SIG-M5 treated with dmso at 0.1 percent for 504 hours (cell line): ENCODE results near the gene TMEM169.

Experiments
- DNase-seq: peaks from one replicate; lab custom pipeline; 2025; ENCODE audit not compliant: unreplicated experiment; lab: John Stamatoyannopoulos, UW

TMEM169 gene

GRCh38 chr2:216103213-216103612, 21.5 kb downstream of the TMEM169 start:
- DNase-seq: no peak

- no peak for DNase-seq
These were observed 23.0 kb downstream of the TMEM169 start for GRCh38 chr2:216104691-216105090.

GRCh38 chr2:216107320-216107719, 25.6 kb downstream of the TMEM169 start:
- no peak for DNase-seq

- no peak for DNase-seq
These were observed 26.0 kb downstream of the TMEM169 start for GRCh38 chr2:216107760-216108159.

GRCh38 chr2:216108310-216108966, 26.7 kb downstream of the TMEM169 start:
- DNase-seq: no peak

- DNase-seq: peak; percentile 100
These were observed 27.5 kb downstream of the TMEM169 start, which contains the start of gene XRCC5 for GRCh38 chr2:216108967-216109921. XRCC5 (plus strand) TSS chr2:216109348; CDS start chr2:216109437, 89 bp downstream.

- peak; percentile 77 for DNase-seq
These were observed 28.4 kb downstream of the TMEM169 start for GRCh38 chr2:216109962-216110614.

GRCh38 chr2:216110620-216111019, 28.9 kb downstream of the TMEM169 start:
- no peak for DNase-seq

- no peak for DNase-seq
These were observed 29.4 kb downstream of the TMEM169 start for GRCh38 chr2:216111122-216111521.

- no peak for DNase-seq
These were observed 31.2 kb downstream of the TMEM169 start for GRCh38 chr2:216112926-216113325.

GRCh38 chr2:216113572-216113971, 31.9 kb downstream of the TMEM169 start:
- no peak for DNase-seq

- no peak for DNase-seq
These were observed 32.6 kb downstream of the TMEM169 start for GRCh38 chr2:216114382-216114713.

- DNase-seq: peak; percentile 99
These were observed 33.2 kb downstream of the TMEM169 start for GRCh38 chr2:216114714-216115531.

GRCh38 chr2:216116418-216116817, 34.7 kb downstream of the TMEM169 start:
- no peak for DNase-seq

GRCh38 chr2:216117561-216118340, 36.0 kb downstream of the TMEM169 start:
- no peak for DNase-seq

- no peak for DNase-seq
These were observed 36.8 kb downstream of the TMEM169 start for GRCh38 chr2:216118474-216118873.

GRCh38 chr2:216119146-216119545, 37.4 kb downstream of the TMEM169 start:
- DNase-seq: no peak

GRCh38 chr2:216119986-216120385, 38.3 kb downstream of the TMEM169 start:
- DNase-seq: no peak

- DNase-seq: no peak
These were observed 39.5 kb downstream of the TMEM169 start for GRCh38 chr2:216121255-216121654.

GRCh38 chr2:216126943-216127342, 45.2 kb downstream of the TMEM169 start:
- no peak for DNase-seq
